Epithelial cell of proximal tubule (primary cell): ENCODE results near the gene USP17L11. TPM values are rescaled to one million over a fixed set of nuclear protein-coding genes. Genes with fewer than 3 reads are reported as not detected.
"Not testable (repeated sequence)": the region's sequence is repeated elsewhere in the genome, so short reads cannot be mapped to it uniquely, and the experiment has no call there.

Source experiments
- DNase-seq: peaks from one replicate; pipeline ENCODE4 v3.0.0-alpha.2; 2011; ENCODE audit warnings: low read depth
- H3K4me3 ChIP-seq: 2 replicates; pipeline ENCODE4 v1.5.1; 2011; ENCODE audit warnings: low read depth, mild to moderate bottlenecking, low read length
- total RNA-seq: library from RNA; depleted of rRNA; stranded (reverse); fragments of >200 nt; gene quantifications from 2 replicates; pipeline ENCODE4 v1.2.3, GENCODE V29; 2015

Gene USP17L11, protein sequence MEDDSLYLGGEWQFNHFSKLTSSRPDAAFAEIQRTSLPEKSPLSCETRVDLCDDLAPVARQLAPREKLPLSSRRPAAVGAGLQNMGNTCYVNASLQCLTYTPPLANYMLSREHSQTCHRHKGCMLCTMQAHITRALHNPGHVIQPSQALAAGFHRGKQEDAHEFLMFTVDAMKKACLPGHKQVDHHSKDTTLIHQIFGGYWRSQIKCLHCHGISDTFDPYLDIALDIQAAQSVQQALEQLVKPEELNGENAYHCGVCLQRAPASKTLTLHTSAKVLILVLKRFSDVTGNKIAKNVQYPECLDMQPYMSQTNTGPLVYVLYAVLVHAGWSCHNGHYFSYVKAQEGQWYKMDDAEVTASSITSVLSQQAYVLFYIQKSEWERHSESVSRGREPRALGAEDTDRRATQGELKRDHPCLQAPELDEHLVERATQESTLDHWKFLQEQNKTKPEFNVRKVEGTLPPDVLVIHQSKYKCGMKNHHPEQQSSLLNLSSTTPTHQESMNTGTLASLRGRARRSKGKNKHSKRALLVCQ
- total RNA-seq = not detected in 2 replicates

DNA sequence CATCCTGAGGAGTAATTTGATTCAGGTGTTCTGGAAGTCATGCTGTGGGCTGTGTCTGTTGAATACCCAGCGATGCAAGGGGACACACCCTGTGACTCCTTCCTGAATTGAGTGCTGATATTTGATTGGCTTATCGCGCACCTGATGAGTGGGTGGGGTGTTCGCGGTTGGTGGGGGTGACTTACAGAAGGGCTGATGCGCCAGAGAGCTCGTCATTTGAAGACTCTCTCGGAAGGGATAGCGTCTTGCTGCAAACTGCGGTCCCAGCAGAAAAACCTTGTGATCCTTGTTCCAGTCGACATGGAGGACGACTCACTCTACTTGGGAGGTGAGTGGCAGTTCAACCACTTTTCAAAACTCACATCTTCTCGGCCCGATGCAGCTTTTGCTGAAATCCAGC is at the start of gene USP17L11:
USP17L11 (plus strand) TSS at position 301 of the 400 bp plus-strand sequence; CDS start at position 301, 0 bp downstream.
- H3K4me3 ChIP-seq, DNase-seq: not testable (repeated sequence)

DNA sequence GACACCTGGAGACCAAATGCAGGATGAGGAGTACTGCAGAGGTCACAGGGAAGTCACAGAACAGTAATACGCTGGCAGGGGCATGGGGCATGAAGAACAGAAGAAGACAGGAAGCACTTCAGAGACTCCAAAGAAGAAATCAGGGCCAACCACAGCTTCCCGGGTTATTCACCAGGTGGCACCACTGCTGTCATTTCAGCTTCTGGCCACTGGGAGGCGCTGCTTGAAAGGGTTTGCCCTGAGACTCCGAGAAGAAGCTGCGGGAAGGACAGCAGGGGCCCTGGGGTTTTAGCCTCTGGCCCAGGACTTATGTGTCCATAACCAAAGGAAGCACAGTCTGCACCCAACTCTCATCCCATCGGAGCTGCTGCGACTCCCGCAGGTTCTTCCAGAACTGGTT is 49.2 kb upstream of the USP17L11 start:
- DNase-seq, H3K4me3 ChIP-seq: not testable (repeated sequence)

DNA sequence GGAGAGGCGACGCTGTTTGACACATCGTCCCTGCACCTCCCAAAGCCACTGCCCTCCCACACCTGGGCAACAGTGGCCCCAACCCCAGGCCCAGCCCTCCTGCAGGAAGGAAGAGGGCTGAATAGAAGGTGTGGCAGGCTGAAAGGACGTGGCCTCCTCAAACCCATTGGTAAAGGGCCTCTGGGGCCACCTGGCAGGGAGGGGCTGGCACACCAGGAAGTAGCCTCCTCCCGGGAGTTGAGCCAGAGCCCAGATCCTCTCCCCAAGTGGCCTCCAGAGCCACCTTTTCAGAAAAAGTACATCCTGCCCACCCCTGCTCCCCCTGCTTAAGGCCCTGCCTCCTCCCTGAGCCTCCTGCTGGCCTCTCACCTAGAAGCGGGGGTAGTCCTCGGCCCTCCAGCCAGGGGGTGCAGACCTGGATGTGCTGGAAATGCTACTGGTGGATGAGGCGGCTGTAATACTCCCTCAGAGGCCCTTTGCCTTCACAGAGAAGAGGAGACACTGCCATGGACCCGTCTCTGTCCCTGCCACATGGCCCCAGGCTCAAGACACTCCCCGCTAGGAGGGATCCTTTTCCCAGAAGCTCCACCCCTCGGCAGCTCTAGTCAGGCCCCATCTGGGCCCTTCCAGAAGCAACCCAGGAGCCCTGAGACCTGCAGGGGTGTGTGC is 45.3 kb upstream of the USP17L11 start, which contains the start of gene FAM90A26:
FAM90A26 (plus strand) TSS at position 619 of the 669 bp plus-strand sequence. CDS start 2,764 bp downstream, outside the sequence.
- DNase-seq, H3K4me3 ChIP-seq: not testable (repeated sequence)

DNA sequence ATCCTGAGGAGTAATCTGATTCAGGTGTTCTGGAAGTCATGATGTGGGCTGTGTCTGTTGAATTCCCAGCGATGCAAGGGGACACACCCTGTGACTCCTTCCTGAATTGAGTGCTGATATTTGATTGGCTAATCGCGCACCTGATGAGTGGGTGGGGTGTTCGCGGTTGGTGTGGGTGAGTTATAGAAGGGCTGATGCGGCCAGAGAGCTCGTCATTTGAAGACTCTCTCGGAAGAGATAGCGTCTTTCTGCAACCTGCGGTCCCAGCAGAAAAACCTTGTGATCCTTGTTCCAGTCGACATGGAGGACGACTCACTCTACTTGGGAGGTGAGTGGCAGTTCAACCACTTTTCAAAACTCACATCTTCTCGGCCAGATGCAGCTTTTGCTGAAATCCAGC is 4.8 kb upstream of the USP17L11 start, which contains the start of gene USP17L10:
USP17L10 (plus strand) TSS at position 301 of the 400 bp plus-strand sequence; CDS start at position 301, 0 bp downstream.
- not testable (repeated sequence) for H3K4me3 ChIP-seq, DNase-seq

DNA sequence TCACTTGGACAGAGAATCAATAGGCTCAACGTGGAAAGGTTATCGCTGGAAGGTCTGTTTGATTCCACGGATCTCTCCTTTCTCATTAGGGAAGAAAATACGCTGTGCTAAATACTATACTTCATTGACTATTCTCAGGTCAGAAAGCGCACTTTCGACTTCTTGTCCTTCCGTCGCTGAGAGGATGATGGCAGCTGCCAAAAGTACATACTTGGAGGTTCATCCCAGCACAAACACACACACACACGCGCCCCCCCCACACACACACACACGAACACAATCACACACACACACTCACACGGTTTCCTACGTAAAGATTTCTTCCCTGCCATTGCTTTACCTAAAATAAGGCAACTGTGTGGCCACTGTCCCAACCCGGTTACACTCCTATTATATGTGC is 504 bp upstream of the USP17L11 start:
- not testable (repeated sequence) for DNase-seq

DNA sequence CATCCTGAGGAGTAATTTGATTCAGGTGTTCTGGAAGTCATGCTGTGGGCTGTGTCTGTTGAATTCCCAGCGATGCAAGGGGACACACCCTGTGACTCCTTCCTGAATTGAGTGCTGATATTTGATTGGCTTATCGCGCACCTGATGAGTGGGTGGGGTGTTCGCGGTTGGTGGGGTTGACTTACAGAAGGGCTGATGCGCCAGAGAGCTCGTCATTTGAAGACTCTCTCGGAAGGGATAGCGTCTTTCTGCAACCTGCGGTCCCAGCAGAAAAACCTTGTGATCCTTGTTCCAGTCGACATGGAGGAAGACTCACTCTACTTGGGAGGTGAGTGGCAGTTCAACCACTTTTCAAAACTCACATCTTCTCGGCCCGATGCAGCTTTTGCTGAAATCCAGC is 4.6 kb downstream of the USP17L11 start, which contains the start of gene USP17L12:
USP17L12 (plus strand) TSS at position 301 of the 400 bp plus-strand sequence; CDS start at position 301, 0 bp downstream.
- H3K4me3 ChIP-seq, DNase-seq: not testable (repeated sequence)

More for the DNA sequence above, 504 bp upstream of the USP17L11 start:
- not testable (repeated sequence) for H3K4me3 ChIP-seq

DNA sequence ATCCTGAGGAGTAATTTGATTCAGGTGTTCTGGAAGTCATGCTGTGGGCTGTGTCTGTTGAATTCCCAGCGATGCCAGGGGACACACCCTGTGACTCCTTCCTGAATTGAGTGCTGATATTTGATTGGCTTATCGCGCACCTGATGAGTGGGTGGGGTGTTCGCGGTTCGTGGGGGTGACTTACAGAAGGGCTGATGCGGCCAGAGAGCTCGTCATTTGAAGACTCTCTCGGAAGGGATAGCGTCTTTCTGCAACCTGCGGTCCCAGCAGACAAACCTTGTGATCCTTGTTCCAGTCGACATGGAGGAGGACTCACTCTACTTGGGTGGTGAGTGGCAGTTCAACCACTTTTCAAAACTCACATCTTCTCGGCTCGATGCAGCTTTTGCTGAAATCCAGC is 9.4 kb downstream of the USP17L11 start, which contains the start of gene USP17L13:
USP17L13 (plus strand) TSS at position 301 of the 400 bp plus-strand sequence; CDS start at position 301, 0 bp downstream.
- not testable (repeated sequence) for H3K4me3 ChIP-seq, DNase-seq

DNA sequence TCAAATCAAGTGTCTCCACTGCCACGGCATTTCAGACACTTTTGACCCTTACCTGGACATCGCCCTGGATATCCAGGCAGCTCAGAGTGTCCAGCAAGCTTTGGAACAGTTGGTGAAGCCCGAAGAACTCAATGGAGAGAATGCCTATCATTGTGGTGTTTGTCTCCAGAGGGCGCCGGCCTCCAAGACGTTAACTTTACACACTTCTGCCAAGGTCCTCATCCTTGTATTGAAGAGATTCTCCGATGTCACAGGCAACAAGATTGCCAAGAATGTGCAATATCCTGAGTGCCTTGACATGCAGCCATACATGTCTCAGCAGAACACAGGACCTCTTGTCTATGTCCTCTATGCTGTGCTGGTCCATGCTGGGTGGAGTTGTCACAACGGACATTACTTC is 15.0 kb downstream of the USP17L11 start:
- DNase-seq, H3K4me3 ChIP-seq: not testable (repeated sequence)

DNA sequence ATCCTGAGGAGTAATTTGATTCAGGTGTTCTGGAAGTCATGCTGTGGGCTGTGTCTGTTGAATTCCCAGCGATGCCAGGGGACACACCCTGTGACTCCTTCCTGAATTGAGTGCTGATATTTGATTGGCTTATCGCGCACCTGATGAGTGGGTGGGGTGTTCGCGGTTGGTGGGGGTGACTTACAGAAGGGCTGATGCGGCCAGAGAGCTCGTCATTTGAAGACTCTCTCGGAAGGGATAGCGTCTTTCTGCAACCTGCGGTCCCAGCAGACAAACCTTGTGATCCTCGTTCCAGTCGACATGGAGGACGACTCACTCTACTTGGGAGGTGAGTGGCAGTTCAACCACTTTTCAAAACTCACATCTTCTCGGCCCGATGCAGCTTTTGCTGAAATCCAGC is 18.9 kb downstream of the USP17L11 start, which contains the start of gene USP17L15:
USP17L15 (plus strand) TSS at position 301 of the 400 bp plus-strand sequence; CDS start at position 301, 0 bp downstream.
- H3K4me3 ChIP-seq, DNase-seq: not testable (repeated sequence)

DNA sequence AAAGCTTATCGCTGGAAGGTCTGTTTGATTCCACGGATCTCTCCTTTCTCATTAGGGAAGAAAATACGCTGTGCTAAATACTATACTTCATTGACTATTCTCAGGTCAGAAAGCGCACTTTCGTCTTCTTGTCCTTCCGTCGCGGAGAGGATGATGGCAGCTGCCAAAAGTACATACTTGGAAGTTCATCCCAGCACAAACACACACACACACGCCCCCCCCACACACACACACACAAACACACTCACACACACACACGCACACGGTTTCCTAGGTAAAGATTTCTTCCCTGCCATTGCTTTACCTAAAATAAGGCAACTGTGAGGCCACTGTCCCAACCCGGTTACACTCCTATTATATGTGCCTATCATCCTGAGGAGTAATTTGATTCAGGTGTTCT is 23.3 kb downstream of the USP17L11 start:
- not testable (repeated sequence) for DNase-seq

DNA sequence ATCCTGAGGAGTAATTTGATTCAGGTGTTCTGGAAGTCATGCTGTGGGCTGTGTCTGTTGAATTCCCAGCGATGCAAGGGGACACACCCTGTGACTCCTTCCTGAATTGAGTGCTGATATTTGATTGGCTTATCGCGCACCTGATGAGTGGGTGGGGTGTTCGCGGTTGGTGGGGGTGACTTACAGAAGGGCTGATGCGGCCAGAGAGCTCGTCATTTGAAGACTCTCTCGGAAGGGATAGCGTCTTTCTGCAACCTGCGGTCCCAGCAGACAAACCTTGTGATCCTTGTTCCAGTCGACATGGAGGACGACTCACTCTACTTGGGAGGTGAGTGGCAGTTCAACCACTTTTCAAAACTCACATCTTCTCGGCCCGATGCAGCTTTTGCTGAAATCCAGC is 28.4 kb downstream of the USP17L11 start, which contains the start of gene USP17L17:
USP17L17 (plus strand) TSS at position 301 of the 400 bp plus-strand sequence; CDS start at position 301, 0 bp downstream.
- not testable (repeated sequence) for H3K4me3 ChIP-seq, DNase-seq

More for the DNA sequence above, 23.3 kb downstream of the USP17L11 start:
- not testable (repeated sequence) for H3K4me3 ChIP-seq

DNA sequence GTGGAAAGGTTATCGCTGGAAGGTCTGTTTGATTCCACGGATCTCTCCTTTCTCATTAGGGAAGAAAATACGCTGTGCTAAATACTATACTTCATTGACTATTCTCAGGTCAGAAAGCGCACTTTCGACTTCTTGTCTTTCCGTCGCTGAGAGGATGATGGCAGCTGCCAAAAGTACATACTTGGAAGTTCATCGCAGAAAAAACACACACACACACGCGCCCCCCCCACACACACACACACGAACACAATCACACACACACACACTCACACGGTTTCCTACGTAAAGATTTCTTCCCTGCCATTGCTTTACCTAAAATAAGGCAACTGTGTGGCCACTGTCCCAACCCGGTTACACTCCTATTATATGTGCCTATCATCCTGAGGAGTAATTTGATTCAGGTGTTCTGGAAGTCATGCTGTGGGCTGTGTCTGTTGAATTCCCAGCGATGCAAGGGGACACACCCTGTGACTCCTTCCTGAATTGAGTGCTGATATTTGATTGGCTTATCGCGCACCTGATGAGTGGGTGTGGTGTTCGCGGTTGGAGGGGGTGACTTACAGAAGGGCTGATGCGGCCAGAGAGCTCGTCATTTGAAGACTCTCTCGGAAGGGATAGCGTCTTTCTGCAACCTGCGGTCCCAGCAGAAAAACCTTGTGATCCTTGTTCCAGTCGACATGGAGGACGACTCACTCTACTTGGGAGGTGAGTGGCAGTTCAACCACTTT is 32.9 kb downstream of the USP17L11 start, which contains the start of gene USP17L18:
USP17L18 (plus strand) TSS at position 678 of the 728 bp plus-strand sequence; CDS start at position 678, 0 bp downstream.
- not testable (repeated sequence) for H3K4me3 ChIP-seq, DNase-seq

DNA sequence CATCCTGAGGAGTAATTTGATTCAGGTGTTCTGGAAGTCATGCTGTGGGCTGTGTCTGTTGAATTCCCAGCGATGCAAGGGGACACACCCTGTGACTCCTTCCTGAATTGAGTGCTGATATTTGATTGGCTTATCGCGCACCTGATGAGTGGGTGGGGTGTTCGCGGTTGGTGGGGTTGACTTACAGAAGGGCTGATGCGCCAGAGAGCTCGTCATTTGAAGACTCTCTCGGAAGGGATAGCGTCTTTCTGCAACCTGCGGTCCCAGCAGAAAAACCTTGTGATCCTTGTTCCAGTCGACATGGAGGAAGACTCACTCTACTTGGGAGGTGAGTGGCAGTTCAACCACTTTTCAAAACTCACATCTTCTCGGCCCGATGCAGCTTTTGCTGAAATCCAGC is 37.9 kb downstream of the USP17L11 start, which contains the start of gene USP17L19:
USP17L19 (plus strand) TSS at position 301 of the 400 bp plus-strand sequence; CDS start at position 301, 0 bp downstream.
- not testable (repeated sequence) for DNase-seq, H3K4me3 ChIP-seq

DNA sequence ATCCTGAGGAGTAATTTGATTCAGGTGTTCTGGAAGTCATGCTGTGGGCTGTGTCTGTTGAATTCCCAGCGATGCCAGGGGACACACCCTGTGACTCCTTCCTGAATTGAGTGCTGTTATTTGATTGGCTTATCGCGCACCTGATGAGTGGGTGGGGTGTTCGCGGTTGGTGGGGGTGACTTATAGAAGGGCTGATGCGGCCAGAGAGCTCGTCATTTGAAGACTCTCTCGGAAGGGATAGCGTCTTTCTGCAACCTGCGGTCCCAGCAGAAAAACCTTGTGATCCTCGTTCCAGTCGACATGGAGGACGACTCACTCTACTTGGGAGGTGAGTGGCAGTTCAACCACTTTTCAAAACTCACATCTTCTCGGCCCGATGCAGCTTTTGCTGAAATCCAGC is 42.6 kb downstream of the USP17L11 start, which contains the start of gene USP17L20:
USP17L20 (plus strand) TSS at position 301 of the 400 bp plus-strand sequence; CDS start at position 301, 0 bp downstream.
- not testable (repeated sequence) for H3K4me3 ChIP-seq, DNase-seq

DNA sequence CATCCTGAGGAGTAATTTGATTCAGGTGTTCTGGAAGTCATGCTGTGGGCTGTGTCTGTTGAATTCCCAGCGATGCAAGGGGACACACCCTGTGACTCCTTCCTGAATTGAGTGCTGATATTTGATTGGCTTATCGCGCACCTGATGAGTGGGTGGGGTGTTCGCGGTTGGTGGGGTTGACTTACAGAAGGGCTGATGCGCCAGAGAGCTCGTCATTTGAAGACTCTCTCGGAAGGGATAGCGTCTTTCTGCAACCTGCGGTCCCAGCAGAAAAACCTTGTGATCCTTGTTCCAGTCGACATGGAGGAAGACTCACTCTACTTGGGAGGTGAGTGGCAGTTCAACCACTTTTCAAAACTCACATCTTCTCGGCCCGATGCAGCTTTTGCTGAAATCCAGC is 47.4 kb downstream of the USP17L11 start, which contains the start of gene USP17L21:
USP17L21 (plus strand) TSS at position 301 of the 400 bp plus-strand sequence; CDS start at position 301, 0 bp downstream.
- DNase-seq, H3K4me3 ChIP-seq: not testable (repeated sequence)
